GM18526 (cell line): ENCODE results near the gene THPO.

Source experiments
- POLR2A ChIP-seq: IDR thresholded peaks from 3 replicates; pipeline ENCODE4 v1.6.1; 2011; ENCODE audit not compliant: insufficient read length; ENCODE audit errors: extremely low read depth

The THPO gene

GRCh38 chr3:184360929-184361531 is 17.0 kb downstream of the THPO start:
- TF ChIP-seq POLR2A = no peak

DNA sequence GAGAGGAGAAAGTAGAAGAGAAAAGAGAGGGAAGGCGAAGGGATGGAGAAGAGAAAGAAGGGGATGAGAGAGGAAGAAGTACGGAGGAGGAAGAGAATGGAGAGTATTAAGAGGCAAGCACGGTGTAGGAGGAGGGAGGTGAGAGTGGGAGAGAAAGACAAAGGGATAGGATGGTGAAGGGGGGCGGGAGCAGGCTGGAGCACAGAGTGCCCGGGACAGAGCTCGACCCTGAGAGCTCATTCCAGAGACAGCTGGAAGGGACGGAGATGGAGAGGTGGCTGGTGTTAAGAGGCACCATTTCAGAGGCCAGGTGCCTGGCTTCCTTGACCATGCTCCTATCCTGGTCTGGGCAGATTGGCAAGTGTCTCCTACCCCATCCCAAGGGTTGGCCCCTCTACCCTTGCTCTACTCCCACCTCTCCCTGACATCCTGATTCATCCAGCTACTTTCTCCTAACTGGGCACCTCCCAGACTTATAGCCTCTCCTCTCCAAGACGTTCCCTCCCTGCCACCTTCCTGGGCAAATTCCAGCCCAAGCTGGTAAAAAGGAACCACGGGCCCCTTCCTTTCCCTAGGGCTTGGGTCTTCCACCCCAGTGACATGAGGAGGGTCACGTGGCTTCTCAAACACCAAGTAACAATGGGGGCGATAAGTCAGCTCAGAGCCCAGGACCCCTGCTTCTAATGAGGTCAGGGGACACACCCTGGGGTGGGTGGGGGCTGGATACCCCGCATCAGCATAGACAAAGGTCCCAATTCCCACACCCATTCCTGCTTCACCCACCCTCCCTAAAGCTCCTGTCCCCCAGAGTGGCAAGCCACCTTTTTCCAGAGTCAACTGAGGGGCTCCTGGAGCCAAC is 17.7 kb downstream of the THPO start:
- no peak for TF ChIP-seq POLR2A

DNA sequence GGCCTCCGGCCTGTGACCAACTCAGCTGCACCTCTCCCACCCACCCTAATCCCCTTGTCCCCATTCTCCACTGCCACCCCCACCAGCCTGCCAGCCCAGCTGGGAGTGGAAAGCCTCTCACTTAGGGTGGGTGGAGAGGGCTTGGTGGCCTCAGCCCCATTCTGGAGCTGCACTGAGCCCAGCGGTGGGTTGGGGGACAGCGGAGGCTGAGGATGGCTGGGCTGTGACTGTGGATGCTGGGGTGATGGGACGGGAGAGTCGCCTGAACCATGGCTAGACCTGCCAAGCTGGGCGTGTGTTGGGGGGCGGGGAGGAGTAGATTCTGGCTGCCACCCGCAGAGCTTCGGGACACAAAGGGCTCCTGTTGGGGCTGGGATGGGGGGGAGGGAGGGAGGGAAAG is 18.4 kb downstream of the THPO start:
- TF ChIP-seq POLR2A = no peak

GRCh38 chr3:184358921-184359350 is 19.1 kb downstream of the THPO start:
- TF ChIP-seq POLR2A = no peak

DNA sequence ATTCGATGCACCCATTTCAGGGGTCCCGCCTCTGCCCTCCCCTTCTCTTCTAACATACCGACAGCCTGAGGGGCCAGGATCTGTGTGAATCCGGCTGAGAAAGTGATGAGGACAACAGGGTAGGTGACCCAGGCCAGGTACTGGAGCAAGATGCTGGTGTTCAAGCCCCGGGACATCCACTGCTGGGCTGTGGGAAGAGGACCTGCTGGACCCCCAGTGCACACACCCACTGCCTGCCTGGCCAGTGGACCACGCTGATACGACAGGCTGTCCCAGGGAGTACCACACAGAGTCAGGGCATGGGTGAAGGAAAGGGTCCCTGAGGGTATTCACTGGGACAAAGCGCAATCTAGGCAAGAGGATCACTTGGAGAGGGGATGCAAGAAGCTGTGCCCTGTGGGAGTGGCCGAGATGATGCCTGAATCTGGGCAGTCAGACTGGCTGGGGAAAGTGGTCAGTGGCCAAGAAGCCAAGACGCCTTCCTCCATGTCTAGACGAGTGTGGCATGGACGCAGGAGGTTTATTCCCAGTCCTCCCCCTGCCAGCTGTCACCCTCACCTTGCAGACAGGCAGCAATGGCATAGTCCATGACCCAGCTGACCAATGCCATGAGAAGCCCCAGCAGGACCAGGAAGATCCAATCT is 19.8 kb downstream of the THPO start:
- TF ChIP-seq POLR2A = no peak

DNA sequence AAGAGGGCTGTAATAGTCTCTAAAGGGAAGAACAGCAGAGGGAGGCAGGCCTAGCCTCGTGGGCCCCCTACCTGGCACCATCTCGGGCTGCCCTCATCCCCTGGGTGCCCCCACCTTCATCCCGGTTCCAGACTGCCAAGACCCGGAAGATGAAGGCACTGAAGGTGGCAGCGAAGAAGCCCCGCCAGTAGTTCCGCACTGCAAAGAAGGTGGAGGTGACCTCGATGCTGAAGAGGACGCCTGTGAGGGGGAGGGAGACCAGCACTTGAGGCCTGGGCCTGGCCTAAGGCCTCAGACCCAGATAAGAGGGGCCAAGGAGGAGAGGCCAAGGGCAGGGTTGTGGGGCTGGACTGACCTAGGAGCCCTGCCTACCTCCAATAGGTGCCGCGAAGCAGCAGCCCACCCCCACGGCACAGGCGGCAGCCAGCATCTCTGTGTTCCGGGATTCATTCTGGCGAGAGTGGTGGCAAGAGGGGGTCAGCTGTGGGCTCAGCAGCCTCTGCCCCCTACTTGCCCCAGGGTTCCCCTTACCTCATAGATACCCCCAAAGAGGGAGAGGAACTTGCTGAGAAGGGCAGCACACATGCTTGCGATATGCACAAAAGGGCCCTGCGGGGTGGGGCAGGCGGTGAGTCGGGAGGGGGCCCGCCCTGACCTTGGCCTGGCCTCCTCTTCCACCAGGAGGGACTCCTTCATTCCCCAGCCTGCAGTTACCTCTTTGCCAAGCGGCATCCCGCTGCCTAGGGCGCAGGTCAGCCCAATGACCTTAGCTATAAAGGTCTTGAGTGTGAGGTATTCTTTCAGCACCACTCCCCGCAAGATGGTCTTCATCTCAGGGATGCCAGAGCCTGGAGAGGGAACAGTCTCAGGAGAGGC is 20.5 kb downstream of the THPO start:
- TF ChIP-seq POLR2A = no peak

GRCh38 chr3:184355261-184356040 is 22.6 kb downstream of the THPO start:
- TF ChIP-seq POLR2A = no peak

DNA sequence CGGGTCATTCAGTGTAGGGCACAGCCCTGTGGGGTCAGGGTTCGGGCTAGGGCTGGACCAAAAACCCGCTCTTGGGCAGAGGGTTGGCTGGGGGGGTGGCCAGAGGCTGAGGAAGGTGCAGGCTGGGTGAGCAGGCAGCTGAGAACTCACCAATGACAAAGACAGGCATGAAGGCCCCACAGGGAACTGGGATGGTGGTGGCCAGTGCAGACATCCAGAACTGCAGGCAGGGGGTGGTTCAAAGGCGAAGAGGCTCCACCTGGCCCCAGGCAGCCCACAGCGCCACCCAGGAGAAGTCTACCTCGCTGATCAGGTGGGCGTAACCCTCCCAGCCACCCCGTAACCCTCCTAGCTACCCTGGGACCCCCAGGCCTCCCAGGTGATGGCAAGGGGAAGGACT is 23.3 kb downstream of the THPO start:
- no peak for TF ChIP-seq POLR2A

- TF ChIP-seq POLR2A = no peak
Observed at GRCh38 chr3:184354121-184354728, 23.8 kb downstream of the THPO start.

GRCh38 chr3:184353546-184353941 is 24.5 kb downstream of the THPO start:
- TF ChIP-seq POLR2A = no peak

- TF ChIP-seq POLR2A = no peak
Observed at GRCh38 chr3:184352897-184353545, 25.0 kb downstream of the THPO start.

DNA sequence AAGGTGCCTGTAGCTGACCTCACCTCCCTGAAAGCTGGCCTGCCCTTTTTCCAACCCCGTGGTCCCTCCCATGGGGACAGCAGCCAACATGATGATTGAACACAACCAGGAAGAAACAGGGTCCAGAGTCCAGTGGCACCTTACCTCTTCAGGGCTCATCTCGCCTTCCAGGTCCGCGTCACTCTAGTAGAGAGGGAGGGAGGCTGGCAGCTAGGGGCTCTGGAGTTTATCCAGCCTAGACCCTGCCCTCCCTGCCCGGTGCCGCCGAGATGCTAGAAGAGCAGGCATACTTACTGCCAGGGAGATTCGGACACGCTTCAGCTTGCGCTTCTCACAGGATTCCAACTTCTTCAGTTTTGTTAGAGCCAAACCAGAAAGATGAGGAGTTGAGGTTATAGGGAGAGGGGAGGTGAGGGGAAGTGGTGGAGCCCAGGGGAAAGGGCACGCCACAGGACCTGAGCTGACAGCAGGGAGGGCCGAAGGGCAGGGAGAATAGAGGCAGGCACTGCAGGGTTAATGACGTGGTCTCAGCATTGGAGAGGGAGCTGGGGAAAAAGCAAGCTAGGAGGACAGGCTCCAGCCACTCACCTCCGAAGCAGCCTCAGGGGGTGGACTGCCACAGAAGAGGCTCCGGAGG is 25.7 kb downstream of the THPO start:
- no peak for TF ChIP-seq POLR2A

DNA sequence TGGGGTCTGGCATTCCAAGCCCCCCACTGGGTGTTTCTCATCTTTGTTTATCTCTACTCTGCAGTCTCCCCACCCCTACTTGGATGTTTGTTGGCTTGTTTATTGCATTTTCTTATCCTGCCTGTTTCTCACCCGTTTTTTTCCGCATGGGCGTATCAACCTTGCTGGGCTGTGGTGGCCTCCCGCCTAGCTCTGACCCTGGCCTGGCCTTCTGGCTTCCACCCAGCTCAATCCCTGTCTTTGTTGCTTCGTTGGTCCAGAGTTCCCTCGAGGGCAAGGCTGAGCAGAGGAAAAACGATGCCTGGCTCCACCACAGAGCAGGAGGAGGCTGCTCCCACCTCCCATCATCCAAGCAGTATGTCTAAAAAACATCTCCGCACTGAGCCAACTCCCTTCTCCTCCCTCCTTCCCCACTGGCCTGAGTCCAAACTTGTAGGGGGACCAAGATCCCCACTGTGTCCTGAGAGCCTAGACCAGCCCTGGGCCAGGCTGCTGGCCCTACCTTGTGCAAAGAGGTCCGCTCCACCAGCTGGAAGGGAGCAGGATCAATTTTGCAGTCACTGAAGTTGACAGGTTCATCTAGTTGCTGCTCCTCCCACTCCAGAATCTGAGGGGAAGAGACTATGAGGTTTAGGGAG is 26.4 kb downstream of the THPO start:
- no peak for TF ChIP-seq POLR2A
